Fibroblast of skin of left biceps (primary cell): ENCODE results near the gene DR1.

Experiments
- DNase-seq, 2 experiments: peaks; one replicate each; pipeline ENCODE4 v3.0.0-alpha.2; 2013; ENCODE audit warnings: low read depth in 2 of 2

DR1 gene

DNA sequence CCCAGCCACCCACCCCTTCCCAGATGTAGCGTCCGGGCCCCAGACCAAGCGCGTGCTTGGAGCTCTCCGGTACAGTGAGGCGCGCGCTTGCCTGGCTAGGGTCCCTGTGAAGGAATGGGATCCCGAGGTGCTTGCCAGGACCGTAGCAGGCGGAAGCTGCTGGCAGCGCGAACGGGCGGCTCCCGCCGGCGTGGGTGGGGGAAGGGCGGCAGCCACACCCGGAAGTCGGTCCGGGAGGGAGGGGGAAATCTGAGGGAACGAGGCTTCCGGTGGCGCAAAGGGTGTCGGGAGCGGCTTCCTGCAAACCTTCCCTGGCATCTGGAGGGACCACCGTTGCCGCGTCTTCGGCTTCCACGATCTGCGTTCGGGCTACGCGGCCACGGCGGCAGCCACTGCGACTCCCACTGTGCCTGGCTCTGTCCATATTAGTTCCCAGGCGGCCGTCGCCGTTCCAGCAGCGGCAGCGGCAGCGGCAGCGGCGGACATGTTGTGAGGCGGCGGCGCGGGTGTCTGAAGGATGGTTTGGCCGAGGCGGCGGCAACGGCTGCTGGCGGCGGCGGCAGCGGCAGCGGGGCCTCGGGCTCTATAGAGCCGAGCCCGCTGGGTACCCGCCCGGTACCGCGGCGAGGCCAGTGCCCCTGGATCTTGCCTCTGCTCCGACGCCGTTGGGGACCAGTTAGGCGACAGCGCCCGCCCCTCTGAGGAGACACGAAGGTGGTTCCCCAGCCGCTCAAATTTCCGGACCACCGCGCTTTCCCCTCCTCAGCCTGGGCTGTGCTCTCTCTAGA, at the start of gene DR1:
Gene DR1 (plus strand): TSS at position 275 of the 788 bp plus-strand sequence. CDS start 739 bp downstream, outside the sequence.
- peak; percentile 90 for DNase-seq

- DNase-seq = no peak
Observed at GRCh38 chr1:93296555-93297154, 49.1 kb upstream of the DR1 start.

GRCh38 chr1:93301131-93301530, 44.6 kb upstream of the DR1 start:
- no peak for DNase-seq

GRCh38 chr1:93302078-93302477, 43.6 kb upstream of the DR1 start:
- no peak for DNase-seq

DNA sequence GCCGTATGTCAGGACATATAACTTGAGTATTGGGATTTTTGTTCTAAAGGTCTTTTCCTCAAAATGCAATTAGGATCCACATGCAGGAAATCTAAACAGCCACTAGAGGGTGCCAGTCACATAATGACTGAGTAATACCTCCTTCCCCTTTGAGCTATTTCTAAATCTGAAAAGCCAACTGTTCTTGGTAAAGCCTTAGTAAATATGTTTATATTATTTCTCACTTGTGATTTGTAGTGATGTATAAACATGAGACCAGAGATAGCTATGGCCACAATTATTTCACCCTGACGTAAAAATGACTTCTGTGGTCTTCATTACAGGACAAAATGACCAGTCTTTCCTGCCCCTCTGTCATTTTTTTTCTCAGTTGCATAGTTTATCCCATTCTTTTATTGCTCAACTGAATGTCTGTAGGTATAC, 41.0 kb upstream of the DR1 start:
- peak; percentile 16 to 24 for DNase-seq

DNA sequence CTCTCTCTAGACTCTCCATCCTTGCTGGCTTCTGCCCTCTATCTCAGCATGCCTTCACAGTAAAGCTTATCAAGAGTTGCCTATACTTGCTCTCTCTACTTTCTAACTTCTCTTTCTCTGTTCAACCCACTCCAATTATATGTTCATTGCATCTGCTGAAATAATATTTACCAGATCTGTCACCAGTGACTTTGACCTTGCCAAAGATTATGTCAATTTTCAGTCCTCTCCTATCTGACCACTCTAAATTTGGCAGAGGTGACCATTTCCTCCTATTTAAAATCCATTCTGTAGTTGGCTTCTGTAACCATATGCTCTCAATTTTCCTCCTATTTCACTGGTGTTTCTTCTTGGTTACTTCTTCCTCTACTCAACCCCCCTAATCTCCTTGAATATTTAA, 38.8 kb upstream of the DR1 start:
- no peak for DNase-seq

DNA sequence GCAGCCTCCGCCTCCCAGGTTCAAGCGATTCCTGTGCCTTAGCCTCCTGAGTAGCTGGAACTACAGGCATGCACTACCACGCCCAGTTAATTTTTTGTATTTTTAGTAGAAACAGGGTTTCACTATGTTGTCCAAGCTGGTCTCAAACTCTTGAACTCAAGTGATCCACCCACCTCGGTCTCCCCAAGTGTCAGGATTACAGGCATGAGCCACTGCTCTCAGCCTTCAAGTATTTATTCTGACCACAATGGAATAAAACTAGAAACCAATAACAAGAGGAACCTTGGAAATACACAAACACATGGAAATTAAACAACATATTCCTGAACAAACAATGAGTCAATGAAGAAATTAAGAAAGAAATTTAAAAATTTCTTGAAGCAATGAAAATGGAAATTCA, 32.7 kb upstream of the DR1 start:
- no peak for DNase-seq

- DNase-seq = no peak
Observed at GRCh38 chr1:93317207-93317606, 28.5 kb upstream of the DR1 start.

DNA sequence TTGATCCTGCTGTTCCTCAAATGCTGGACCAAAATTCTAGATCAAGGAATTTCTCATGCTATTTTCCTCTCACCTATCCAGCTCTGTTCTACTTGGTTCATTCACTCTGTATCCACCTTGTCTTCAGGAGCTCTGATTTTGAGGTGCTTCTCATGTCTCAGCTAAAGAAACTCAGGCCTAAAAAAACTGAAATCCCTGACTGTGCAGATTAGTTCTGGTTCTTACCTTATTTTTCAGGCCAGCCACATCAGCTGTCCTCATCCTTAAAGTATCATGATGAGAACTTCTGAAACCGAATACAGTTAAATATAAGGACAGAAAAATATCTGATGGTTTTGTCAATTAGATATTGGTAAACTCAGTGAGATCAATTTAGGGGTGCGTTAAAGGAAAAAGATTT, 27.8 kb upstream of the DR1 start:
- no peak for DNase-seq

GRCh38 chr1:93321720-93322119, 24.0 kb upstream of the DR1 start:
- no peak for DNase-seq

DNA sequence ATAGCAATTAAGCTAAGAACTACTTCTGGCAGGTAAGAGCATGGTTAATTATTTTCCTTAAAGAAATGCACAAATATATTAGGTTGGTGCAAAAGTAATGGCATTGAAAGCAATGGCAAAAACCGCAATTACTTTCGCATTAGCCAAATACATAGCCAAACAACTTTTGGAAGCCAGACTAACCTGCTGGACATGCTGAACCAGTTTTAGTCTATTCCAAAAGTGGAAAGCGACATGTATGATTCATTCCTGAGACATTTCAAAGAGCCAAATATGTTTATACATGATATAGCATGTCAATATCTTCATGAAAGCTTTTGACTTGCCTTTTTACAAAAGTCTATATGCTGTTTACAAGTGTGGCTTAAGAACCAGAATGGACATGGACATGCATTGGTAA, 23.4 kb upstream of the DR1 start:
- DNase-seq = no peak

DNA sequence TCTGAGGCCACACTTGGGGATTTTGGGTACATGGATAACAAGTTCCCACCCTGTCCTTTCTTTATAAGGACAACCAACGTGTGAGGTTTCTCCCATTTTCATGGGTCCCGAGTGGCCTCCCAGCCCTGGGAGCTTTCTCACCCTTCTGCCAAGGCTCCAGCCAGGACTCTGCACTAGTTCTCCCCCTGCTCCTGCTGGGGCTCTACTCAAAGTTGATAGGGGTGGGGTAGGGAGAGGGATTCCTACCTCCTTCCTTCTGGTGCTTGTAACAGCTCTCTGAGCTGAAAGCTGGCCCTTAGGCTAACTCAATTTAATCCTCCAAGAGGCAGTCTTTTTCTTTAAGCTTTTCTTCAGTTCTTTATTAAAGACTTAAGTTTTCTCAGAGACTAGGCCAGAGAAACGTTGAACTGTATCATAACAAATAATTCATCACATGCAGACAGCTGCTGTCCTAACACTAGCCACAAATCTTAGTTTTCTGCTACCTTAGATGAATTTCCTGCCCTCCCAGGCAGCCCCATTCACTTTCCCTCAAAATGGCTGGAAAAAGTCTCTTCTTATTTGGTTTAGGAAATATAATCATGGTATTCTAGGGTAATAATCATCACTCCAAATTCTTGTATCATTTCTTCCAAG, 22.4 kb upstream of the DR1 start:
- DNase-seq = no peak

DNA sequence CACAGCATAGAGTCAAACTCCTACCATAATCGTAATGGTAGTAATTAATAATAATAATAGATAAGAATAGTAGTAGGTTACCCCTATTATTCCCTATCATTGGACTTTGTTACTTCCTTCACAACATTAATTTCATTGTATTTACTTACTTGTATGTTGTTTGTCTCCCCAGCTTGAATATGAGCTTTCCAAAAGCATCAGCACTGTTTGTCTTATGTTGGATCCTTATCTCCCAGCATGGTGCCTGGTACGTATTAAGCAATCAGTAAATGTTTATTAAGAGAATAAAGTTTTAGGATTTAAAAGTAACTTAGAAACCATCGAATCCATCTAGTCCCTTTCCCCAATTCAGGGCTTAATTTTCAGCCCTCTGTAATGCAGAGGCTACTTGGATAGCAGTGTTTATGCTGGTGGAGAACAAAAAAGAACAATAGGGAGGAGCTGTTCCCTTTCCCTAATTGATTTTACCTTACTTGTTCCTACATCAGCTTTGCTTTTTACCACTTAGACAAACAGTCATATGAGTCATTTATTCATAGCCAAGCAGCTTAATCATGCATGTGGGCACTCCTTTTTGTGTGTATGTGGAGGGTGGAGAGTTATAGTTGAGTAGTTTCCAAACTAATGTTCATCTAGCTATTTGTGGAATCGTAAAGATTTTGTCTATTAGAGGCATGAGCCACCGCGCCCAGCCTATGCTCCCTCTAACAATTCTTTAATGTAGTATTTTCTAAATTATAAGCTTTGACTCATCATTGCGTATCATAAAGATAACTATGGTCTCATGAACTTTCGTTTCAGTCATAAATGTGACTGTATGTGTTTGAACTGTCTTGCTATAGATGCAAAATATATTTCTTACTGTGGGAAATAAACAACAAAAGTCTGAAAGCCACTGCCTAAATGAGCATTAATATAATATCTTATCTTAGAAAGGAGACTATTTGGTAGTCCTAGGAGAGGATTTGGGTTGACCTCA, 20.9 kb upstream of the DR1 start:
- DNase-seq = peak; percentile 35 to 37

GRCh38 chr1:93328809-93329760, 16.6 kb upstream of the DR1 start:
- peak in 1 of 2 experiments; percentile 24 for DNase-seq

DNA sequence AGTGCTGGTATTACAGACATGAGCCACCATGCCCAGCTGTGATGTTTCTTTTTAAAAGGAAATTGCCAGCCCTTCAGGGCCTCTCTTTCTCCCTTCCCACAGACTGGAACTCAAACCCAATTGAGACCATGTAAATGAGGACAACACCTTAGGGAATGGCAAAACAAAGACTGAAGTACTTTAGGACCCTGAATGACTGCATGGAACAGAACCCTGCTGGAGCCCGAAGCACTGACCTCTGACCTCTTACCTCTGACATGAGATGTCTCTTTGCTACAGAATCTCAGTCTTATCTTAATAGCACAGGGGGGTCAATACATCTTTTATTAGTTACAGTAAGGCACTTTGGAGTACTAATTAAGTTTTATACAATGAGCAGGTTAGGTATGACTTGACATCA, 15.5 kb upstream of the DR1 start:
- no peak for DNase-seq

GRCh38 chr1:93330617-93331016, 15.1 kb upstream of the DR1 start:
- no peak for DNase-seq

GRCh38 chr1:93331412-93331811, 14.3 kb upstream of the DR1 start:
- DNase-seq = no peak

- DNase-seq = no peak
Observed at GRCh38 chr1:93332368-93332767, 13.3 kb upstream of the DR1 start.

DNA sequence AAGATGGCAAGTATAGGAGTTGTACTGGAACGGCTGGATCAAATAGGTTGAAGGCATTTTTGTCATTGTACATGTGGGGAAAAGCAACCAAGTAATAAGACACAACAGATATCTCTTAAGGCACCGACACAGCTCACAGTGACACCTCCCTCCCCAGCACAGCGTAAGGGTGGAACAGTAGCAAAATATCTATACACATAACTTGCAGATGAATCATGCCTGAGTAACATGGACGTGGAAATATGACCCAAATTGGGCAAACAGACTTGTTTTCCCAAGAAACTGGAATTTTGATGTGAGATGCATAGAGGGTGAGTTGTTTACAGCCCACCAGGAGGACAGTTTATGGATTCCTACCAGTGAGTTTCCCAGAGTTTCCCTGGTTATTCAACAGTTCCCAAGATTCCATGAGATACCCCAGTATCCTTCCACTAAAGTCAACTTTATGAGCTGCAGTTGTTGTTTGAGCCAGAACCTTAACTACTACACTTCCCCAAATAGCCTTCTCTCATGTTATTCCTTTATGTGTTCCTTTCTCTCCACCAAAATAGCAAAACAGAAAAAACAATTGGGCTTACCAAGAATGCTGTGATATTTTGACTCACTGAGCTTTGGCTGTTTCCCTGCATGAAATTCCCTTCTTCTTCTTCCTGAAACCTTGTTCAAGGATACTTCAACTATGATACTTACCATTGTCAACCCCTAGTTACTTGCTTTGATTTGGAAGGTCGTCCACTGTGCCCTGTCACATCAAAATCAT, 7.1 kb upstream of the DR1 start:
- peak; percentile 85 for DNase-seq

- DNase-seq = no peak
Observed at GRCh38 chr1:93339171-93339697, 6.5 kb upstream of the DR1 start.
